DMS 273 (cell line): Measurements from ENCODE around the gene SRRD.
A peak's percentile ranks its signal among the peaks of the same experiment; 100 is the strongest.

ENCODE experiments used
- DNase-seq: peaks from one replicate; lab custom pipeline; 2025; ENCODE audit not compliant: unreplicated experiment; lab: John Stamatoyannopoulos, UW

The SRRD gene

GRCh38 chr22:26481694-26482093 is 2.0 kb upstream of the SRRD start:
- no peak for DNase-seq

DNA sequence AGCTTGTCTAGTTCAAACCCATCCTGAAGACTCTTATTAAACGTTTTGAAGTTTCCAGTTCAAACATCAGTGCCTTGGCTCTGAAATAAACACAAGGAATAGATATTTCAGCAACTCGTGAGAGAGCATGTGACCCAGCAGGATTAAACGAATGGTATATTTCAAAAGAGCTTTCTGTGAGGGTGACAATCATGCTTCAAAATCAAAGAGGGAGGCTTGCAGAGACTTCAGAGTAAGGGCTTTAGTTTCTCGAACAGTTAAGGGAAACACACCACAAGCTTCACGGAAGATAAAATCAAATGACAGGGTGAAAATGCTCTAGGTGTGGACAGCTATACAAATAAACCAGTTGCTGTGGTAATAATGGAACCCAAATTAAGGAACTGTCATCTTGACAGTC is 1.5 kb upstream of the SRRD start:
- DNase-seq: no peak

- no peak for DNase-seq
Observed at GRCh38 chr22:26483043-26483438, 636 bp upstream of the SRRD start.

- DNase-seq: peak; percentile 48
Observed at GRCh38 chr22:26484360-26484706, 656 bp downstream of the SRRD start.

DNA sequence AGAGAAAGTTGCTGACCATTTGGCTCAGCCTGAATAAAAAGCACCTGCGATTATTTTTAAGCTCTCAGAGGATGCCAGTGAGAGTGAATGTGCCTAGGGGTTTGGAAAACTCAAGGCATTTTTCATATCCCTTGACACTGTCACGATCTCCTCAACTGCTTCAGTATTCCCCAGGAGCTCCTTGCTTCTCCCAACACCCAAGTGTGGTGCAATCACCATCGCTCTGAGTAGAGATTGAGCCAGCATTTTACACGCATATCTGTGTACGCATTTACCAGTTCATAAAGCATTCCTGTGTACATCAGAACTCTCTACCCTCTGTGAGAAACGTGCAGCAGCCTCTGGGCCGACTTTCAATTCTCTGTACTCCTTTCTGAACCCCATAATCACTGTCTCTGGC is 1.3 kb downstream of the SRRD start:
- DNase-seq: no peak

DNA sequence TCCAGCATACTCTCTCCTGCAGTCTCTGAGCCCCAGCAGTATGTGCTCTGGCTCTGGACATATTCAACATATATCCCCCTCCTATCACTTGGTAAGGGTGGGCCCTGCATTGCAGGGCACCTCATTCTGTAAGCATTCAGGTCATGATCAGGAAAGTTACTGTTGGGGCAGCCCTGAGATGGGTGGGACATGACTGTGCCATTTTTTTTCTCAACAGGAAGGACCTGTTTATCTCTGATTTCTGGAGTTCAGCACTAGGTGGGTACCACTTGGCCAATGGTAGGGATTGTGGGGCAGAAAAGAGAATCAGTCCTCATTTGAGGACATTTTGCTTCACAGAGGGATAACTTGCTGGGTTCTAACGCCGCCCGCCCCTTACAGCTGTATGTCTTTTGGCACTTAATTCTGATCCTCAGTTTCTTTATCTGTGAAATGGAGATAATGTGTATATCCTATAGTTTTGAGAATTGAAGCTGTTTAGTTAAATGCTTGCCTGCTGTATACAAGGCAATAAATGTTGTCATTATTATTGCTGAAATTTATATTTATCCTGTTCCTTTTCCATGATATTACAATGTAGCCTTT is 2.2 kb downstream of the SRRD start:
- DNase-seq: no peak

- DNase-seq: no peak
Observed at GRCh38 chr22:26486394-26486793, 2.7 kb downstream of the SRRD start.

GRCh38 chr22:26487996-26488395 is 4.3 kb downstream of the SRRD start:
- no peak for DNase-seq

GRCh38 chr22:26489447-26490036 is 5.9 kb downstream of the SRRD start:
- DNase-seq: no peak

- no peak for DNase-seq
Observed at GRCh38 chr22:26492220-26492619, 8.5 kb downstream of the SRRD start.

GRCh38 chr22:26494506-26494905 is 10.8 kb downstream of the SRRD start:
- no peak for DNase-seq

GRCh38 chr22:26496456-26496855 is 12.8 kb downstream of the SRRD start:
- no peak for DNase-seq

- no peak for DNase-seq
Observed at GRCh38 chr22:26499188-26499703, 15.6 kb downstream of the SRRD start.

DNA sequence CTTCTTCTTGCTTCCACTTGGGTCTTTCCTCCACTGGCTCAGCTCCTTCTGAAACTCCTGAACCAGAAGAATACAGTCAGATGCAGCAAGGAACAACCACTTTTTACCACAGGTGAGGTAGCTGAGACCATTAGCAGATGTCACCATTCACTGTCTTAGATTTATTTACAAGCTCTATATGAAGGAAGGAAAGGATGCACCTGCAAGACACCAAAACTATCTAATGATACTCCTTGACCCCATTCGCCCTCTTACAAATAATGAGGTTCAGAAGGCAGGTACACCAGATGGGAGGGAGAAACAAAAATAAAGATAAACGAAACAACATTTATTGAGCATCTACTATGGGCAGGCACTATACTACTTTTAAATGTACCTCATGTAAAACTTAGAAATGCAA is 18.3 kb downstream of the SRRD start:
- DNase-seq: no peak

GRCh38 chr22:26502688-26503561 is 19.2 kb downstream of the SRRD start:
- DNase-seq: peak; percentile 43

DNA sequence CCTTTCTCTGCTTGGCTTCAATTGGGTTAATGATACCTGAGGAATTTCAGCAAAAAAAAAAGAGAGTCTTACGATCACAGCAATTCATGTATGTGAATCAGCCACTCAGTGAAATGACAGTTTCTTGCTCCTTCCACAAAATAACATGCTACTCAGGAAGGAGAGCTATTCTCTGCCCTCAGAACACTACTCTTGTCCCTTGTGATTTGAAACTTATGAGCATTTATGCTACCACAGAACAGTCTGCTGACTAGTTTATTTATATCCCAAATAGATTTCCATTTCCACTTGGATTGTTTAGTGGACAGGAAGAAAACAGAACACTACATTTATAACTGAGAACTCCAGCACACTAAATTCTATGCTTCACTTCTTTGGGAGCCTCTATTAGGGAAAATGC is 20.1 kb downstream of the SRRD start:
- DNase-seq: no peak

DNA sequence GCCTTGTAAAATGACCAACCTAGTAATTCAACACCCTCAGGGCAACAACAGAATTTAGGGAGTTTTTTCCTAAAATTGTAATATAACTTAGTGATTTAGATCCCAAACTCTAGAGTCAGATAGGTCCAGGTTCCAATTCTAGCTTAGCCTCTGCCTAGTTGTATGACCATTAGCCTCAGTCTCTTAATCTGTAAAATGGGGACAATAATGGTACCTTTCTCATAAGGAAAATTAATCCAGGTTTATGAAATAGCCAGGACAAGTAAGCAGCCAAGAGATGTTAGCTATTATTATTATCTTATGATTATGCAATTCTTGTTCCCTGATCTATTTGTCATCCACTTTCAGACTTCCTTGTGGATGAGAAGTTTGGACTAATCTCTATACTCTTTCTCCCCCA is 24.5 kb downstream of the SRRD start:
- no peak for DNase-seq

DNA sequence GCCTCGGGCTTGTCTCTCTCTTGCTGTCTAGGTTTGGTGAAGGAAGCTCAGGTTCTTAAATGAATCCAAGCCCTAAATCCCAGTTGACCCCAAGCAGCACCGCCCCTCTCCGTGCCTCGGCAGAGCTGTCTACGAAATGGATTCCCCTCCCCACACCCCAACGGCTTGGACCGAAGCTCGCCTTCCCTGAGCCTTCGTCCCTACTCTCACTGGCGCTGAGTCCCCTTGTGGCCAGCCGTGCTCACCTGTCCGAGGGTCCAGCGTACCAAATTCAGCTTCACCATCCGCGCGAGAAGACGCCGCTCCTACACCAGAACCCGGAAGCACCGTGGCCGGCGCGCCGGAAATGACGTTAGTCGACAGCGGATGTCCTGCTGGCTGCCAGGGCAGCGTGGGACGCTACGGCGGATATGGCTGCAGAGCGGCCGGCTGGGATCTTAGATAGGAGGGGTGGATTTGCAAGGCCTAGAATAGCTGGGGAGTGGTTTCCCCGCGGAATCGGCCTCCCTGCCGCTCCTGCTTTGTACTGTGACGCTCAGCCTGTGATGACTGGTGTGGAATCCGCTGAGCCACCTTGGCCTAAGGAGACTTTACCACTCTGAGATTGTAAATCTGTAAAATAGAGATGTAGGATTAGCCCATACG is 28.6 kb downstream of the SRRD start, which contains the start of gene TFIP11:
Gene TFIP11, minus strand, starts transcription at position 325 of the 645 bp plus-strand sequence. CDS start 2,201 bp downstream, outside the sequence.
- DNase-seq: peak; percentile 94

DNA sequence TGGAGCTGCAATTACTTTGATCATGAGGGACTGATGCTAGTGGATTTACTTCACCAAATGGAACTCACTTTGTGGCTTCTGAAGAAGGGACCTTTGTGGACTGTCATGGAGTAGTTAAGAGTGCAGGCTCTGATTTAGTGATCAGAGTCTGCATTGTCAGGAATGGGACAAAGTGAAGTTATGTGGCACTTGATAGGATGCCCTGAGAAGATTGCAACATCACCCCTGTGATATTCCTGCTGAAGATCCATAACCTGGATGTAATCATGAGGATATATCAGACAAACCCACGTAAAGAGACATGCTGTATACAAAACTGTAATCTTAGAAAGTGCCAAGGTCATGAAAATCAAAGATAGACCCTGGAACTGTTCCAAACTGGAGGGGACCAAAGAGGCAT is 30.2 kb downstream of the SRRD start:
- DNase-seq: no peak

GRCh38 chr22:26514419-26515161 is 30.9 kb downstream of the SRRD start:
- DNase-seq: no peak

- DNase-seq: no peak
Observed at GRCh38 chr22:26515931-26516330, 32.3 kb downstream of the SRRD start.
